Ishikawa (cell line): ENCODE measurements around the gene IGSF23.

Source experiments
- EP300 ChIP-seq: IDR thresholded peaks from 2 replicates; pipeline ENCODE4 v1.6.1; 2012; ENCODE audit warnings: borderline replicate concordance
- NFIC ChIP-seq: IDR thresholded peaks from 2 replicates; pipeline ENCODE4 v1.6.1; 2012
- RAD21 ChIP-seq: IDR thresholded peaks from 2 replicates; pipeline ENCODE4 v1.6.1; 2012; ENCODE audit warnings: low read depth
- TAF1 ChIP-seq: IDR thresholded peaks from 2 replicates; pipeline ENCODE4 v1.6.1; 2012; ENCODE audit warnings: low read depth, mild to moderate bottlenecking
- TCF12 ChIP-seq: IDR thresholded peaks from 2 replicates; pipeline ENCODE4 v1.6.1; 2012; ENCODE audit warnings: low read depth
- TEAD4 ChIP-seq: IDR thresholded peaks from 2 replicates; pipeline ENCODE4 v1.6.1; 2012
- YY1 ChIP-seq: IDR thresholded peaks from 2 replicates; pipeline ENCODE4 v1.6.1; 2012; ENCODE audit warnings: low read depth
- ZBTB7A ChIP-seq: IDR thresholded peaks from 2 replicates; pipeline ENCODE4 v1.6.1; 2012; ENCODE audit warnings: low read depth
- TF ChIP-seq, protein P1 (sequence below): IDR thresholded peaks from 2 replicates; pipeline ENCODE4 v1.6.1; 2012; ENCODE audit warnings: low read depth, mild to moderate bottlenecking

DNA sequence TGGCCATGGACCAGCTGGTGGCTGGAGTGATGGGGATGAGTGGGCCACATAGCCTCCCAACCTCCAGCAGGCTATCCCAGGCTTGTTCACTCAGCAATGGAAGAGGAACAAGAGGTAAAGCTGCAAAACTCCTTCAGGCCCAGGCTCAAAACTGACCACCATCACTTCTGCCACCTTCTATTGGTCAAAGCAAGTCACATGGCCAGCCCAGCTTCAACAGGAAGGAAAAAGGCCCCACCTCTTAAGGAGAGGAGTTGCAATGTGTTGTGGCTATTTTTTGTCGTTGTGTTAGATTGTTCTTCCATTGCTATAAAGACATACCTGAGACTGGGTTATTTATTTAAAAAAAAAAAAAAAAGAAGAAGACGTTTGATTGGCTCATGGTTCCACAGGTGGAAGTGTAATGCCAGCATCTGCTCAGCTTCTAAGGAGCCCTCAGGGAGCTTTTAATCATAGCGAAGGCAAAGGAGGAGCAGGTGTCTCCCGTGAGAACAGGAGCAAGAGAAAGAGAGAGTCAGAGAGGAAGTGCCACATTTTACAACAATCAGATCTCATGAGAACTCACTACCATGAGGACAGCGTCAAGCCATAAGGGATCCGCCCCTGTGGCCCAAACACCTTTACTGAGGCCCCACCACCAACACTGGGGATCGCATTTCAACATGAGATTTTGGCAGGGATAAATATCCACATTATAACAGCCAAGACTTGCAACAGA, 5.4 kb downstream of the IGSF23 start:
- TF ChIP-seq, protein P1, sequence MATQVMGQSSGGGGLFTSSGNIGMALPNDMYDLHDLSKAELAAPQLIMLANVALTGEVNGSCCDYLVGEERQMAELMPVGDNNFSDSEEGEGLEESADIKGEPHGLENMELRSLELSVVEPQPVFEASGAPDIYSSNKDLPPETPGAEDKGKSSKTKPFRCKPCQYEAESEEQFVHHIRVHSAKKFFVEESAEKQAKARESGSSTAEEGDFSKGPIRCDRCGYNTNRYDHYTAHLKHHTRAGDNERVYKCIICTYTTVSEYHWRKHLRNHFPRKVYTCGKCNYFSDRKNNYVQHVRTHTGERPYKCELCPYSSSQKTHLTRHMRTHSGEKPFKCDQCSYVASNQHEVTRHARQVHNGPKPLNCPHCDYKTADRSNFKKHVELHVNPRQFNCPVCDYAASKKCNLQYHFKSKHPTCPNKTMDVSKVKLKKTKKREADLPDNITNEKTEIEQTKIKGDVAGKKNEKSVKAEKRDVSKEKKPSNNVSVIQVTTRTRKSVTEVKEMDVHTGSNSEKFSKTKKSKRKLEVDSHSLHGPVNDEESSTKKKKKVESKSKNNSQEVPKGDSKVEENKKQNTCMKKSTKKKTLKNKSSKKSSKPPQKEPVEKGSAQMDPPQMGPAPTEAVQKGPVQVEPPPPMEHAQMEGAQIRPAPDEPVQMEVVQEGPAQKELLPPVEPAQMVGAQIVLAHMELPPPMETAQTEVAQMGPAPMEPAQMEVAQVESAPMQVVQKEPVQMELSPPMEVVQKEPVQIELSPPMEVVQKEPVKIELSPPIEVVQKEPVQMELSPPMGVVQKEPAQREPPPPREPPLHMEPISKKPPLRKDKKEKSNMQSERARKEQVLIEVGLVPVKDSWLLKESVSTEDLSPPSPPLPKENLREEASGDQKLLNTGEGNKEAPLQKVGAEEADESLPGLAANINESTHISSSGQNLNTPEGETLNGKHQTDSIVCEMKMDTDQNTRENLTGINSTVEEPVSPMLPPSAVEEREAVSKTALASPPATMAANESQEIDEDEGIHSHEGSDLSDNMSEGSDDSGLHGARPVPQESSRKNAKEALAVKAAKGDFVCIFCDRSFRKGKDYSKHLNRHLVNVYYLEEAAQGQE = no peak
- TF ChIP-seq YY1 = no peak
- no peak for TF ChIP-seq TEAD4
- TF ChIP-seq EP300 = no peak
- no peak for TF ChIP-seq RAD21
- no peak for TF ChIP-seq TAF1
- TF ChIP-seq NFIC = no peak
- TF ChIP-seq ZBTB7A = no peak
- no peak for TF ChIP-seq TCF12
